ENCODE data around the gene KCNK2. TPM values are rescaled to one million over a fixed set of nuclear protein-coding genes. Genes with fewer than 3 reads are reported as not detected.

The KCNK2 gene
- total and polyA plus RNA-seq, 2 experiments from 2014 or later = 0.07 to 0.24 TPM

DNA sequence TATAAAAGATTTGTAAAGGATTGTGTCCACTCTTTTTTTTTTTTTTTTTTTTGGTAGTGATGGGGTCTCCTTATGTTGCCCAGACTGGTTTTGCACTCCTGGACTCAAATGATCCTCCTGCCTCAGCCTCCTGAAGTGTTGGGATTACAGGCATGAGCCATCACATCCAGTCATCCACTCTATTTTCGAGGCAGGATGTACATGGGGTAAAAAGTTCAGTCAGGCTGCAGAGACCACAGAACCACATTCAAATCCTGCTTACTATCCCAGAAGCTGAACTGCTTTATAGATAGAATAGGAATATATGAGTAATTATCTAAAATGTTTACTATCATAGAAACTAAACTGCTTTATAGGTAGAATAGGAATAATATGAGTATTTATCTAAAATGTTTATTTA lies 26.0 kb upstream of the KCNK2 start:
- no peak for TF ChIP-seq REST (IDR thresholded peaks at IDR 0.05; ENCODE audit: unreplicated experiment)
- no peak for TF ChIP-seq JUNB (IDR thresholded peaks at IDR 0.05; ENCODE audit: unreplicated experiment)
- Histone ChIP-seq H3K4me3 (no peak overlapping the region), H2AFZ (no peak overlapping the region), H3F3A (replicated peaks; ENCODE audit: low read depth) (no peaks in the 10 kb centered on the region), H3K27me3 (ENCODE audit: insufficient read depth) (no peaks in the 10 kb centered on the region), H3K4me1 (ENCODE audit: insufficient read depth) (peaks cover 22% of the 10 kb centered on the region), H3K79me2 (replicated peaks; ENCODE audit: insufficient read depth) (no peaks in the 10 kb centered on the region), H3K36me3 (ENCODE audit: insufficient read depth) (no peaks in the 10 kb centered on the region), H4K20me1 (replicated peaks; ENCODE audit: insufficient read depth) (no peaks in the 10 kb centered on the region), H3K27ac (ENCODE audit: low read depth) (no peak overlapping the region), H3K9me2 (ENCODE audit: insufficient read depth) (peaks cover 2% of the 10 kb centered on the region; the same call in 1 of the 2 replicates), H3K4me2 (no peak overlapping the region)
- no peak for ATAC-seq
- DNase-seq (ENCODE audit: low spot score) = no peak
- no peak overlapping the region for H3K27ac Mint-ChIP-seq
- no peaks in the 10 kb centered on the region for H3K9me3 Mint-ChIP-seq
- H3K4me1 Mint-ChIP-seq = peaks cover 34% of the 10 kb centered on the region
- H3K27me3 Mint-ChIP-seq (ENCODE audit: insufficient read depth, low read depth, poor library complexity) = no peaks in the 10 kb centered on the region
- H3K36me3 Mint-ChIP-seq (ENCODE audit: low read depth) = no peaks in the 10 kb centered on the region
- H3K4me3 Mint-ChIP-seq = no peak overlapping the region

DNA sequence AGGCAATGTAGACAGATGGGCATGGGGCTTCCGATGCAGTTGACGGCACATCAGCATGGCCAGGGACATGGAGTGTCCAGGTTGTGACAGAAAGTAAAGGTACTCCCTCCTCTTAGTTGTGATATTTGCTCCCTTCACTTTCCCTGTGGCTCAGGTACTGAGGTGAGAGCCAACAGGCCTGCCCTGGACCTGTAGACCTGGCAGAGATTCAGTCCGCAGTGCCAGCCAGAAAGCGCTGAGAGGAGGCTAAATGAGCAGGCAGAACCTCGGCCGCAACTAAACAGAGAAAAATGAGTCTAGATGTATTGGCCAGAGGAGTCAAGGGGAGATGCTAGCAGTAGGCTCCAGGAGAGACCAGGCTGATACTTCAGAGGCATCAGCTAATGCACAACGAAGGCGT lies 22.6 kb upstream of the KCNK2 start:
- DNase-seq (ENCODE audit: low spot score) (no peak), ATAC-seq (no peak)
- H3K4me2 ChIP-seq = no peak overlapping the region
- H3K27me3 Mint-ChIP-seq (ENCODE audit: insufficient read depth, low read depth, poor library complexity) = no peaks in the 10 kb centered on the region
- H3K9me2 ChIP-seq (ENCODE audit: insufficient read depth) = no peaks in the 10 kb centered on the region; the same call in 1 of the 2 replicates
- no peaks in the 10 kb centered on the region for H3K79me2 ChIP-seq (replicated peaks; ENCODE audit: insufficient read depth)
- H3K36me3 Mint-ChIP-seq (ENCODE audit: low read depth) = no peaks in the 10 kb centered on the region
- H3K36me3 ChIP-seq (ENCODE audit: insufficient read depth) = no peaks in the 10 kb centered on the region
- H3K27me3 ChIP-seq (ENCODE audit: insufficient read depth) = no peaks in the 10 kb centered on the region
- peaks cover 28% of the 10 kb centered on the region for H3K4me1 Mint-ChIP-seq
- H3K4me1 ChIP-seq (ENCODE audit: insufficient read depth) = peaks cover 14% of the 10 kb centered on the region
- no peaks in the 10 kb centered on the region for H3F3A ChIP-seq (replicated peaks; ENCODE audit: low read depth)
- no peaks in the 10 kb centered on the region for H3K9me3 Mint-ChIP-seq
- no peak overlapping the region for H2AFZ ChIP-seq
- H3K27ac Mint-ChIP-seq = no peak overlapping the region
- H3K4me3 ChIP-seq = no peak overlapping the region
- no peak overlapping the region for H3K27ac ChIP-seq (ENCODE audit: low read depth)
- H3K4me3 Mint-ChIP-seq = no peak overlapping the region
- no peaks in the 10 kb centered on the region for H4K20me1 ChIP-seq (replicated peaks; ENCODE audit: insufficient read depth)
- TF ChIP-seq STAT1 (IDR thresholded peaks at IDR 0.05; ENCODE audit: unreplicated experiment) = no peak
- no peak for TF ChIP-seq JUNB (IDR thresholded peaks at IDR 0.05; ENCODE audit: unreplicated experiment)
- TF ChIP-seq ZNF462 (CRISPR knock-in tag; IDR thresholded peaks at IDR 0.05) = no peak
- TF ChIP-seq CTCF (conservative IDR thresholded peaks at IDR 0.05; ENCODE audit: low read depth in 2 of 2) = no peak
- no peak for TF ChIP-seq NANOG (IDR thresholded peaks at IDR 0.05; ENCODE audit: borderline replicate concordance)
- no peak for TF ChIP-seq CREB1 (CRISPR knock-in tag; IDR thresholded peaks at IDR 0.05; ENCODE audit: low read depth)
- no peak for TF ChIP-seq EZH2phosphoT487 (IDR thresholded peaks at IDR 0.05; ENCODE audit: unreplicated experiment)

Data from GM23338 (cell line).